ELF-1 (cell line): ENCODE measurements around the gene FOSL1.
A peak's percentile ranks its signal among the peaks of the same experiment; 100 is the strongest.

Experiments
- DNase-seq: peaks from one replicate; pipeline ENCODE4 v3.0.0-alpha.2; 2016; ENCODE audit warnings: low read depth, low spot score

The FOSL1 gene

GRCh38 chr11:65900125-65900898, at the start of gene FOSL1:
FOSL1 (minus strand) TSS chr11:65900388; CDS start chr11:65900339, 49 bp downstream.
- peak; percentile 90 for DNase-seq

- no peak for DNase-seq
These were observed 47.5 kb upstream of the FOSL1 start for GRCh38 chr11:65947603-65948125.

GRCh38 chr11:65947133-65947532, 46.9 kb upstream of the FOSL1 start:
- no peak for DNase-seq

- no peak for DNase-seq
These were observed 46.5 kb upstream of the FOSL1 start for GRCh38 chr11:65946655-65947054.

- peak; percentile 24 for DNase-seq
These were observed 45.9 kb upstream of the FOSL1 start for GRCh38 chr11:65945941-65946558.

- peak; percentile 88 for DNase-seq
These were observed 45.3 kb upstream of the FOSL1 start, which contains the start of gene TSGA10IP for GRCh38 chr11:65945430-65945911. TSGA10IP (plus strand) TSS chr11:65945480; CDS start chr11:65945676, 196 bp downstream.

GRCh38 chr11:65944767-65945166, 44.6 kb upstream of the FOSL1 start:
- DNase-seq = no peak

- DNase-seq = no peak
These were observed 44.0 kb upstream of the FOSL1 start for GRCh38 chr11:65944191-65944590.

GRCh38 chr11:65942531-65942930, 42.3 kb upstream of the FOSL1 start:
- no peak for DNase-seq

- no peak for DNase-seq
These were observed 41.6 kb upstream of the FOSL1 start for GRCh38 chr11:65941720-65942310.

GRCh38 chr11:65937766-65938165, 37.6 kb upstream of the FOSL1 start:
- no peak for DNase-seq

GRCh38 chr11:65934014-65934413, 33.8 kb upstream of the FOSL1 start:
- no peak for DNase-seq

- DNase-seq = peak; percentile 68
These were observed 32.4 kb upstream of the FOSL1 start for GRCh38 chr11:65932558-65932919.

GRCh38 chr11:65931773-65932557, 31.8 kb upstream of the FOSL1 start:
- peak; percentile 42 for DNase-seq

GRCh38 chr11:65928667-65929066, 28.5 kb upstream of the FOSL1 start:
- DNase-seq = no peak

GRCh38 chr11:65927904-65928397, 27.8 kb upstream of the FOSL1 start:
- no peak for DNase-seq

GRCh38 chr11:65925397-65925796, 25.2 kb upstream of the FOSL1 start:
- DNase-seq = no peak

GRCh38 chr11:65922565-65922964, 22.4 kb upstream of the FOSL1 start:
- DNase-seq = no peak

- no peak for DNase-seq
These were observed 21.7 kb upstream of the FOSL1 start for GRCh38 chr11:65921876-65922275.

- no peak for DNase-seq
These were observed 20.9 kb upstream of the FOSL1 start for GRCh38 chr11:65921033-65921555.

GRCh38 chr11:65920372-65920802, 20.2 kb upstream of the FOSL1 start:
- no peak for DNase-seq
